ENCODE data around the gene IL13RA1.

GRCh38 chrX:118779581-118779980 lies 52.2 kb downstream of the IL13RA1 start:
- TF ChIP-seq CTCF (IDR thresholded peaks at IDR 0.05) (no peak), POLR2AphosphoS5 (IDR thresholded peaks at IDR 0.05) (no peak), POLR2A (IDR thresholded peaks at IDR 0.05) (no peak)

Data from prostate gland (tissue), 2 donors.